ENCODE measurements around the gene ZPR1.

DNA sequence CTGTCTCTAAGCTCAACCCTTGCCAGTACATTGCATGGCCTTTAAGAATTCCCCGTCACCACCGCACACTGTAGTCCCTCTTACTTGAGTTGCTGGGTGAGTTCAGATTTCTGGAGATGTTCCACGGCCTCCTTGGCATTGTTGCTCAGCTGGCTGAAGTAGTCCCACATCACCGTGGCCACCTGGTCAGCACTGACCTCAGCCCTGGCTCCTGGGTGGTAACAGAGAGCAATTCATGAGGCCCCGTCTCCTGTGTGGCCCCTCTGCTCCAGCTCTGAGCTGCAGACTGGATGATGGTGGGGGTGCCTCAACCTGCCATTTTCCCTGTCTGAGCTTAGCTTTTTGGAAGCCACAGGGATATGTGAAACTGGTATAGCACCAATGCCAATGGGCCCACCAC lies 34.8 kb upstream of the ZPR1 start:
- TF ChIP-seq, protein P1, sequence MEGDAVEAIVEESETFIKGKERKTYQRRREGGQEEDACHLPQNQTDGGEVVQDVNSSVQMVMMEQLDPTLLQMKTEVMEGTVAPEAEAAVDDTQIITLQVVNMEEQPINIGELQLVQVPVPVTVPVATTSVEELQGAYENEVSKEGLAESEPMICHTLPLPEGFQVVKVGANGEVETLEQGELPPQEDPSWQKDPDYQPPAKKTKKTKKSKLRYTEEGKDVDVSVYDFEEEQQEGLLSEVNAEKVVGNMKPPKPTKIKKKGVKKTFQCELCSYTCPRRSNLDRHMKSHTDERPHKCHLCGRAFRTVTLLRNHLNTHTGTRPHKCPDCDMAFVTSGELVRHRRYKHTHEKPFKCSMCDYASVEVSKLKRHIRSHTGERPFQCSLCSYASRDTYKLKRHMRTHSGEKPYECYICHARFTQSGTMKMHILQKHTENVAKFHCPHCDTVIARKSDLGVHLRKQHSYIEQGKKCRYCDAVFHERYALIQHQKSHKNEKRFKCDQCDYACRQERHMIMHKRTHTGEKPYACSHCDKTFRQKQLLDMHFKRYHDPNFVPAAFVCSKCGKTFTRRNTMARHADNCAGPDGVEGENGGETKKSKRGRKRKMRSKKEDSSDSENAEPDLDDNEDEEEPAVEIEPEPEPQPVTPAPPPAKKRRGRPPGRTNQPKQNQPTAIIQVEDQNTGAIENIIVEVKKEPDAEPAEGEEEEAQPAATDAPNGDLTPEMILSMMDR (IDR thresholded peaks at IDR 0.05): no peak
- no peak for TF ChIP-seq POLR2A (IDR thresholded peaks at IDR 0.05)
